NCI-H146 treated with DMSO at 0.1 percent for 48 hours (cell line): ENCODE results near the gene NOP53.
"Not testable (repeated sequence)": the region's sequence is repeated elsewhere in the genome, so short reads cannot be mapped to it uniquely, and the experiment has no call there.

ENCODE experiments used
- DNase-seq: peaks from one replicate; lab custom pipeline; 2025; ENCODE audit not compliant: unreplicated experiment; lab: John Stamatoyannopoulos, UW

The NOP53 gene

DNA sequence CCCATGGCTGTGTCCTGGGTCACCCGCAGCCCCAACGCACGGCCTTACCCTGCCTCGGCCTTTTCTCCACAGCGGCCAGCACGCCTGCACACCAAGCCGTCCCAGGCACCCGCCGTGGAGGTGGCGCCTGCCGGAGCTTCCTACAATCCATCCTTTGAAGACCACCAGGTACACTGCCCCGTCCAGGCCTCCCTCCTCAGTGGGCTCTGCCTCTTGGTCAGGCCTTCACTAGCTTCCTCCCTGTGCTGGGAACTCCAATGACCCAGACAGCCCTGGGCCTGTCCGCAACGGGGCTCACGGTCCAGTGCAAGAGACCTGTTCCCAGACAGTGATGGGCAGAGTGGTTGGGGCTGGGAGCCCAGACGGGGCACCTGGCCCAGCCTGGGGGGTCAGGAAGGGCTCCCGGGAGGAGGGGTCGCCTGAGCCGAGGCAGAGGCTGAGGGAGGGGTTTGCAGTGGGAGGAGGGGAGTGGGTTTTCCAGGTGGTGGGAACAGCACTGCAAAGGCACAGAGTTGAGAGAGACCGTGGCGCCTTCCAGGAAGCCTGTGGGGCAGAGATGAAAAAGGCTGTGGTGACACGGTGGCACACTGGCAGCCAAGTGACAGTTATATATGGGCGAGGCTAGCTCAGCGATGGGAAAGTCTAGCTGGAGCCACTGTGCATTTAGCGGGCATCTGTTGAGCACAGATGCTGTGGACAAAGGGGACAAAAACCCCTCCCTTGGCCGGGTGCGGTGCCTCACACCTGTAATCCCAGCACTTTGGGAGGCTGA lies 7.3 kb downstream of the NOP53 start:
- no peak for DNase-seq

DNA sequence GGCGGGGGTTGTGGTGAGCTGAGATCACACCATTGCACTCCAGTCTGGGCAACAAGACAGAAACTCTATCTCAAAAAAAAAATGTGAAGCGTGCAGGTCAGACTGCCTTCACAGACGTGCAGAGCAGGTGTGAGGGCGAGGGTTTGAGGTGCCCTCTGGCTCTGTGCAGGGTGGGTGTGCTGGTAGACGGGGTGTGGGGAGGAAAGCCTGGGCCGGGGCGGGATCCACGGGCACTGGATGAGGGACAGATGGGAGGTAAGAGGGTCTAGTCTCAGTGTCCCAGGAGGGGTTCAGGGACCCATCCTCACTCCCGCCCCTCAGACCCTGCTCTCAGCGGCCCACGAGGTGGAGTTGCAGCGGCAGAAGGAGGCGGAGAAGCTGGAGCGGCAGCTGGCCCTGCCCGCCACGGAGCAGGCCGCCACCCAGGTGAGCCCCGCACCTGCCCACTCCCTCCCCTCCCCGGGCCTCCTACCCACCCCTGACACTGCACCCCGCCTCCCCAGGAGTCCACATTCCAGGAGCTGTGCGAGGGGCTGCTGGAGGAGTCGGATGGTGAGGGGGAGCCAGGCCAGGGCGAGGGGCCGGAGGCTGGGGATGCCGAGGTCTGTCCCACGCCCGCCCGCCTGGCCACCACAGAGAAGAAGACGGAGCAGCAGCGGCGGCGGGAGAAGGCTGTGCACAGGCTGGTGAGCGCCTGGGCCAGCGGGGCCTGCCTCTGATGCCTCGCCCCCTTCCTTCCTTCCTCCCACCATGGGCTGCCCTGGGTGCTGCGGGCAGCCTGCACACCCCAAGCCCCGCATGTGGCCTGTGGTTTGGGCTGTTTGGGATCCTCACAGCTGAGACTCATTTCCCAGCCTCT lies 9.1 kb downstream of the NOP53 start:
- DNase-seq, result no peak

- DNase-seq, result no peak
These were observed 9.9 kb downstream of the NOP53 start for GRCh38 chr19:47755065-47755761.

GRCh38 chr19:47755762-47756626 lies 10.6 kb downstream of the NOP53 start:
- no peak for DNase-seq

GRCh38 chr19:47756627-47756929 lies 11.2 kb downstream of the NOP53 start:
- no peak for DNase-seq

GRCh38 chr19:47756953-47757608 lies 11.7 kb downstream of the NOP53 start:
- DNase-seq, result no peak

DNA sequence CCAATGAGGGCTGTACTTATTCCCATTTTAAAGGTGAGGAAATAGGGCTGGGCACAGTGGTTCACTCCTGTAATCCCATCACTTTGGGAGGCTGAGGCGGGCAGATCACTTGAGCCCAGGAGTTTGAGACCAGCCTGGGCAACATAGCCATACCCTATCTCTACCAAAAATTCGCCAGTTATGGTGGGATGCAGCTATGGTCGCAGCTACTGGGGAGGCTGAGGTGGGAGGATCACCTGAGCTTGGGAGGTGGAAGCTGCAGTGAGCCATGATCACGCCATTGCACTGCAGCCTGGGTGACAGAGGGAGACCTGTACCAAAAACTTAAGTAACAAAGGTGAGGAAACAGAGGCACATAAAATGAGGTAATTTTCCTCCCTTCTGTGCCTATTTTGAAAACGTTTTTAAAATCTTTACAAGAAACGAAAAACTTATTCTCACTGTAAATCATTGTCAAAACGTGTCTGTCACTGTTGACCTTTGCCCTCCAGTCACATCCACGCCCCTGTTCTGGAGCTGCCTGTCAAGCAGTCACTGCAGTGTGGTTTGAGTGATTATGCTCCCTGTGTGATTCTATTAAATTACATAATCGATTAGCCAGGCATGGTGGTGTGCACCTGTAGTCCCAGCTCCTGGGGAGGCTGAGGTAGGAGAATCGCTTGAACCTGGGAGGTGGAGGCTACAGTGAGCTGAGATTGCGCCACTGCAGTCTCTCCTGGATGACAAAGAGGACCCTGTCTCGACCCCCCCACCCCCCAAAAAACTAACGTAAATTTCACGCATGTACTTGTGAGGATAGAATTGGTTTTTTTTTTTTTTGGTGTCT lies 12.5 kb downstream of the NOP53 start:
- no peak for DNase-seq

DNA sequence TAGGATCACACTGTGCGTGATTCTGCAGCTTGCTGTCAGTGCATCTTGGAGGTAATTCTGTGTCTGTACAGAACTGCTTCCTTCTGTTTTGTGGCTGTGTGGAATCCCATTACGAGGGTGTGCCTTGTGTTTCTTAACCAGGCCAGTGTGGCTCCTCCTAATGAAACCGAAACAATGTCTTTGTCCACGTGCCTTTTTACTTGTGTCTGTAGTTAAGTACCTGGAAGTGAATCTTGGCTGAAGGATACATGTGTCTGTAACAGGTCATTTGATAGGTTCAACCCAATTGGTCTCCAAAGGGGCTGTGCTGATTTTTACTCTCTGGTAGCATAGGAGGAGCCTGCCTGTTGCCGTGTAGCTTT lies 13.1 kb downstream of the NOP53 start:
- DNase-seq, result no peak

DNA sequence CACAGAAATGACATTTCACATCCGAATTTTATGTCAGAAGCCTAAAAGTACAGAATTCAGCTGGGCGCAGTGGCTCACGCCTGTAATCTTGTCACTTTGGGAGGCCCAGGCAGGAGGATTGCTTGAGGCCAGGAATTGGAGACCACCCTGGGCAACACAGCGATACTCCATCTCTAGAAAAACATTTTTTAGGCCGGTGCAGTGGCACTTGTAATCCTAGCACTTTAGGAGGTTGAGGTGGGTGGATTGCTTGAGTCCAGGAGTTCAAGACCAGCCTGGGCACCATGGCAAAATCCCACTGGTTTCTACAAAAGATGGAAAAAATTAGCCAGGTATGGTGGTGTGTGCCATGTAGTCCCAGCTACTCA lies 15.3 kb downstream of the NOP53 start:
- no peak for DNase-seq

DNA sequence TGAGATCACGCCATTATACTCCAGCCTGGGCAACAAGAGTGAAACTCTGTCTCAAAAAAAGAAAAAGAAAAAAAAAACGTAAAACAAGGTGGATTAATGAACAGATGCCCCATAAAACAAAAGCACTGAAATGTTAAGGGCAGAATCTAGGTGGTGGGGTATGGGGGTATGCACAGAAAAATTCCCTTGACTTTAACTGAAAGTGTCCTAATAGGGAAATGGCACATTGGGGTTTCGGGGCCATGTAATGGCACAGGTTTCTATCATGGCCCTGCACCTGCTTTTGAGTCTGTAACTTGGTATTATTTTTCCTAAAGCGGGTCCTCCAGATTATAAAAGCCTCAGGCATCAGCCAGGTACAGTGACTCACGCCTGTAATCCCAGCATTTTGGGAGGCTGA lies 16.2 kb downstream of the NOP53 start:
- no peak for DNase-seq

DNA sequence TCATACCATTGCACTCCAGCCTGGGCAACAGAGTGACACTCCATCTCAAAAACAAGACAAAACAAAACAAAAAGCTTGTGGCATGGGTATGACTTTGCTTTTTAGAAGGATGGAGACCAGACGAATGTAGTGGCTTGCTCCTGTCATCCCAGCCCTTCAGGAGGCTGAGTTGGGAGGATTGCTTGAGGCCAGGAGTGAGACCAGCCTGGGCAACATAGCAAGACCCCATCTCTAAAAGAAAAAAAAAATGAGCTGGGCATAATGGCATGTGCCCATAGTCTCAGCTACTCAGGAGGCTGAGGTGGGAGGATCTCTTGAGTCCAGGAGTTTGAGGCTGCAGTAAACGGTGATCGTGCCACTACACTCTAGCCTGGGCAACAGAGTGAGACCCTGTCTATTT lies 16.8 kb downstream of the NOP53 start:
- no peak for DNase-seq

- DNase-seq, result no peak
These were observed 17.4 kb downstream of the NOP53 start for GRCh38 chr19:47762615-47763308.

DNA sequence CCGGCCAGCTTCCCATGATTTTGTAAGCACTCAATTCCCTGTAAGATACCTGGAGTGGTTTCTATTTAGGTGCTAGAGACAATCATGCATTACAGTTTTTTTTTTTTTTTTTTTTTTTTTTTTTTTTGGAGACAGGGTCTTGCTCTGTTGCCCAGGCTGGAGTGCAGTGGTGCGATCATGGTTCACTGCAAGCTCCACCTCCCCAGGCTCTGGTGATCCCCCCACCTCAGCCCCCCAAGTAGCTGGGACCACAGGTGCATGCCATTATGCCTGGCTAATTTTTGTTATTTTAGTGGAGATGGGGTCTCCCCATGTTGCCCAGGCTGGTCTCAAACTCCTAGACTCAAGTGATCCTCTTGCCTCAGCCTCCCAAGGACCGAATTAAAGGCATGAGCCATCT lies 19.4 kb downstream of the NOP53 start:
- DNase-seq, result not testable (repeated sequence)

- DNase-seq, result peak; percentile 22
These were observed 20.4 kb downstream of the NOP53 start for GRCh38 chr19:47765523-47766358.

DNA sequence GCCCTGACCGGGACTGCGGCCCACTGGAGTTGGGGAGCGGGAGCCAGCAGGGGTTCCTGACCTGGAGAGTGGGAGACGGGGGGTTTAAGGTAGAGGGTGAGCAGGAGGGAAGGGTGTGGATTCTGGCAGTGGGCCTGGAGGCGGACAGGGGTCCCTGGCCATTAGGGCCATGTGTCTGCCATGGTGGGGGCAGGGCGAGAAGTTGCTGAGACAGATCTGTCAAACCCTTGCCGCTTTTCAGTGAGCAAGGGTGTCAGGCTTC lies 20.9 kb downstream of the NOP53 start:
- no peak for DNase-seq

DNA sequence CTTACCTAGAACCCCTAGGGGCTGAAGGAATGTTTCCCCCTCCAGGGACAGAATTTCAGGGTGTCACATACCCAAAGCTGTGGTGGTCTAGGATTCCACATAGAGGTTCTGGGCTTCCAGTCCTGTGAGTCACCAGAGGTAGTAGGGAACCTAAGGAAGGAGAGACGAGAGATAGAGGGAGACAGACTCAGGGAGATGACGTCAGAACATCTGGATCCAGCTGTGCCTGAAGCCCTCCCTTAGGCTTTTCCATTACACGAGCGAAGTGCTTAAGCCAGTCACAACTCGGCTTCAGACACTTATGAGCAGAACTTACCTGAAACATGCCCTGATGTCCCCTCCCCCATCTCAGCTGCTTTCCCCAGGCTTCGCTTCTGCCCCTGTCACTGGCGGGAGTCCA lies 21.3 kb downstream of the NOP53 start:
- no peak for DNase-seq

DNA sequence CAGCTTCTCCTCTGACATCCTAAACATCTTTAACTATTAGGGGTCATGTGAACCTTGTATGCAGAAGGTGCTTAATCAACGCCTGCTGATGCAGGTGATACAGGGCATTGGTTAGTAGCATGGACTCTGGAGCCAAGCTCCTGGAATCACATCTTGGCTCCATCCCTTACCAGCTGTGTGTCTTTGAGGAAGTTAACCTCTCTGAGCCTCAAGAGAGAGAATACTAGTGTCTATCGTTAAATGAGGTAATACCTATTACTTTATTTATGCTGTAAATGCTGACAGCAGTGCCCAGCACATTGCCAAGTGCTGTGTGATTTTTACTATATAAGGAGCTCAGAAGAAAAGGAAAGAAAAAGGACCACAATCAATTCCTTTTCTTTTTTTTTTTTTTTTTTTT lies 22.0 kb downstream of the NOP53 start:
- DNase-seq, result no peak

DNA sequence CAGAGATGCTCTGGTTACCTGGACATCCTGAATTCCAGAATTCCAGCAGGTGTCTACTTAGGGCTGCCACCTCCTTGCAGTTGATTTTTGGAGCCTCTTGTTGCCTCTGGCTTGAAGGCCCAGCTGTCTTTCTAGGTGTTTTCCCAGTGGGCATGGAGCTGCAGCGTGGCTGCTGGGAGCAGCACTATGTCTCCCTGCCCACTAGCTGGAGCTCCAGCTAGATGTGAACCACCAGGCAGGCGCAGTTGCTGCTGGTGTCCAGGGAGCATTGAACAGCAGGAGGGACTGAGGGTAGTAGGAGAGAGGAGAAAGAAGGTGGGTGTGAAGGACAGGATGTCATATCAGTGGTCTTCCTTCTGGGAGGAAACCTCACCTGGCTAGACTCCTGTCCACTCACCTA lies 23.3 kb downstream of the NOP53 start:
- no peak for DNase-seq

GRCh38 chr19:47769534-47769933 lies 24.2 kb downstream of the NOP53 start:
- no peak for DNase-seq
